Measurements from ENCODE around the gene TMEM222.
"Not testable (repeated sequence)": the region's sequence is repeated elsewhere in the genome, so short reads cannot be mapped to it uniquely, and the experiment has no call there.

The TMEM222 gene, protein sequence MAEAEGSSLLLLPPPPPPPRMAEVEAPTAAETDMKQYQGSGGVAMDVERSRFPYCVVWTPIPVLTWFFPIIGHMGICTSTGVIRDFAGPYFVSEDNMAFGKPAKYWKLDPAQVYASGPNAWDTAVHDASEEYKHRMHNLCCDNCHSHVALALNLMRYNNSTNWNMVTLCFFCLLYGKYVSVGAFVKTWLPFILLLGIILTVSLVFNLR
- total RNA-seq: 18.1 to 41.5 (median 38.0) reads per million in 3 experiments

DNA sequence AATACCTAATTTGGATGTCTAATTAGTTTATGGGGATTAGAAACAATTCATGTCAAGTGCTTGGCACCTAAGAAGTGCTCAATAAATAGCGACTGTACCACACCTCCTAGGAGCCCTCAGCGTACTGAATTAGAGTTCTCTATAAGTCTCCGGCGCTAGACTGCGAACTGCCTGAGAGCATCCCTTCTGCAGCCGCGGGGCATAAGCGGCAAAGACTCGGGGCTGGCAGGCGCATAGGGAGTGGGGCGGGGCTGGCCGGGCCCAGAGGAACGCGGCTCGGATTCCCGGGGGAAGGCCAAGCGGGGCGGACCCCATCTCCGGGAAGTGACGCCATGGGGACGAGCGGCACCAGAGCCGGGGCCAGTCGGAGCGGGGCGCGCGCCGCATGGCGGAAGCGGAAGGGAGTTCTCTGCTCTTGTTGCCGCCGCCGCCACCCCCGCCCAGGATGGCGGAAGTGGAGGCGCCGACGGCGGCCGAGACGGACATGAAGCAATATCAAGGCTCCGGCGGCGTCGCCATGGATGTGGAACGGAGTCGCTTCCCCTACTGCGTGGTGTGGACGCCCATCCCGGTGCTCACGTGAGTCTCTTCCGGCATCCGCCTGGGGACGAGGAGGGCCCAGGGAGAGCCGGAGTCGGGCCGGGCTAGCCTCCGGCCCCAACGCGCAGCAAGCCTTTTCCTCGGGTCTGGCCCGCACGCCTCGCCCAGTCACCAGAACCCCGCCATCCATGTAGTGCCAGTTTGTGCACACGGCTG is at the start of gene TMEM222:
TMEM222 (plus strand) TSS at position 351 of the 756 bp plus-strand sequence; CDS start at position 386, 35 bp downstream.
- DNase-seq: peak; percentile 97

DNA sequence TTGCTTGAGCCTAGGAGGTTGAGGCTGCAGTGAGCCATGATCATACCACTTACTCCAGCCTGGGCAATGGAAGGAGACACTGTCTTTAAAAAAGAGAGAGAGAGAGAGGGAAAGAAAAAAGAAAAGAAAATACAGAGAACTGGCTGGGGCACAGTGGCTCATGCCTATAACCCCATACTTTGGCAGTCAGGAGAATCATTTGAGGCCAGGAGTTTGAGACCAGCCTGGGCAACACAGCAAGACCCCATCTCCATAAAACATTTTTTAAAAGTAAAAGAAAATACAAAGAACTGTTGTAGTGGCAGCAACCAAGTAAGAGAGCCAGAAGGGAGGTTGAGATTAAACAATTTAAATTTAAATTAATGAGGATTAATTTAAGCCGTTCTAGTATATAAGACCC is 47.8 kb upstream of the TMEM222 start:
- DNase-seq: no peak

DNA sequence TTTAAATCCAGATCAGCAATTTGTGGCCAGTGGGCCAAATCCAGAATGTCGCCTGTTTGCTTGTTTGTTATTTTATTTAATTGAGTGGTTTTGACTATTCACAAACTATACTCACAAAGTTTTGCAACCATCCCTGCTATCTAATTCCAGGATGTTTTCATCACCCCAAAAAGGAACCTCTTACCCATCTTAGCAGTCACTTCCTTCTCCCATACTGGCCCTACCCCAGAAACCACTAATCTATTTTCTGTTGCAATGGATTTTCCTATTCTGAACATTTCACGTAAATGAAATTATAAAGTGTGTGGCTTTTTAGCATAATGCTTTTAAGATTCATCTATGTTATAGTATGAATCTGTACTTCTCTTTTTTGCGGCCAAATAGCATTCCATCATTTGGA is 46.3 kb upstream of the TMEM222 start:
- no peak for DNase-seq

DNA sequence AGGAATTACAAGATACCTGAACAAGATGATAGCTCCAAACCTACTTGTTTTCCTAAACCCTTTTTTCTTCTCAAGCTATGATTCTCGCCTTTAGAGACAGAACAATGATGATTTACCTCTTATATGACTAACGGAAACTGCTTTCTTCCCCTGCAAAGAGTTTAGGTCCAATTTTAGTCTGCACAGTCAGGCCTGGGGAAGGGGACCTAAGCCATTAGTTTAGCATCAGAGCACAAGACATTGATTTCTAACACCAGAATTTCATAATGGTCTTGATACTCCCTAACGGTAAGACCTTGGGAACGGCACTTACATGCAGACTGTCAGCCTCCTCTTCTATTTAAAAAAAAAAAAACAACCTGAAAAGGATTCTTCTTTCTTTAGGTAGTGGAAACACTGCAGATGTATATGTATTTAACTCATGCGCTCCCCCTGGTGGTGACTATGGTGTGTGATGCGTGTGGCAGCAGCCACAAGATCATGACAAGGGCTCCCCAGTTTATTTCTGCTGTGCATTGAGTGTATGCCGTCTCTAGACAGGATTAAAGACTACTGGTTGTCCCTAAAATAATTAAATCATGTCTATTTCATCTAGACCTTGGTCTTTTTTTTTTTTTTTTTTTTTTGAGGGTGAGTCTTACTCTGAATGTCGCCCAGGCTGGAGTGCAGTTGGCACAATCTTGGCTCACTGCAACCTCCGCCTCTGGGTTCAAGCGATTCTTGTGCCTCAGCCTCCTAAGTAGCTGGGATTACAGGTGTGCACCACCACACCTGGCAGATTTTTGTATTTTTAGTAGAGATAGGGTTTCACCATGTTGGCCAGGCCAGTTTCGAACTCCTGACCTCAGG is 37.3 kb upstream of the TMEM222 start:
- DNase-seq: peak; percentile 74

DNA sequence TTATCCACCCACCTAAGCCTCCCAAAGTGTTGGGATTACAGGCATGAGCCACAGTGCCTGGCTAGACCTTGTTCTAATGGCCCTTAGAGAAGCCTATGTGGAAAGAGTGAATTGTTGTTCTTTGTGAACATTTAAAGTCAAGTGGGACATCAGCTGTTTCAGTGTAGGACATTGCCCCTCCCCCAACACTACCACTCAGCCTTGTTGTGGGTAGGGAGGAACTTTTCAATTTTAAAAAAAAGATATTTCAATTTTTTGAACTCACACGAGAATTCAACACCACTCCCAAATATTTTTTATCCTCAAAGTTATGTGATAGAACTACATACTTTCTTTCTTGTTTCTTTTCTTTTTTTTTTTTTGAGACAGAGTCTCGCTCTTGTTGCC is 36.7 kb upstream of the TMEM222 start:
- no peak for DNase-seq

DNA sequence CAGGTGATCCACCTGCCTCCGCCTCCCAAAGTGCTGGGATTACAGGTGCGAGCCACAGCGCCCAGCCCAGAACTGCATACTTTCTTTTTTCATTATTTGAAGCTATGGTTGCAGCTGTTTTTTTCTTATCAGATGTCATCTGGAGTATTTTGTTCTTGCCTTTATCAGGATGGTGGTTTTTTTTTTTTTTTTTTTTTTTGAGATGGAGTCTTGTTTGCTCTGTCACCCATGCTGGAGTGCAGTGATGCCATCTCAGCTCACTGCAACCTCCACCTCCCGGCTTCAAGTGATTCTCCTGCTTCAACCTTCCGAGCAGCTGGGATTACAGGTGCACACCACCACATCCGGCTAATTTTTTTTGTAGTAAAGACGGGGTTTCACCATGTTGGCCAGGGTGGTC is 36.1 kb upstream of the TMEM222 start:
- not testable (repeated sequence) for DNase-seq

DNA sequence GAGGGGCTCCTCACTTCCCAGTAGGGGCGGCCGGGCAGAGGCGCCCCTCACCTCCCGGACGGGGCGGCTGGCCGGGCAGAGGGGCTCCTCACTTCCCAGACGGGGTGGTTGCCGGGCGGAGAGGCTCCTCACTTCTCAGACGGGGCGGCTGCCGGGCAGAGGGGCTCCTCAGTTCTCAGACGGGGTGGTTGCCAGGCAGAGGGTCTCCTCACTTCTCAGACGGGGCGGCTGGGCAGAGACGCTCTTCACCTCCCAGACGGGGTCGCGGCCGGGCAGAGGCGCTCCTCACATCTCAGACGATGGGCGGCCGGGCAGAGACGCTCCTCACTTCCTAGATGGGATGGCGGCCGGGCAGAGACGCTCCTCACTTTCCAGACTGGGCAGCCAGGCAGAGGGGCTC is 32.8 kb upstream of the TMEM222 start:
- DNase-seq: not testable (repeated sequence)

DNA sequence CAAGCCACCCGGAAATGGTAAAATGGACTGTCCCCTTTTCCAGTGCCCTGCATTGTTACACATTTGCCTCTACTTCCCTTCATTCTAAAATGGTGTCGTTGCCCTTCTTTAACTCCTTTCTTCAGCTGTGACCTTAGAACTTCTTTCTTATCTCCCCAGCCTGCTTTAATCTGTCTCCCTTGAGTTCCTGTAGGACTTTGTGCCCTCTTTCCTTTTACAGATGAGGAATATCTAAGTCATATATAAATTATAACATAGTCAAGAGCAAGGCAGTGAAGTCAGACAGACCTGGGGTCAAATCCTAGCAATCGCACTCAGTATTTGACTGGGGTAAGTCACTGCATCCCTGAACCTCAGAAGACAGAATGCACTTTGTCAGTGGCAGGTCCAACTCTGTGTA is 31.4 kb upstream of the TMEM222 start:
- no peak for DNase-seq

DNA sequence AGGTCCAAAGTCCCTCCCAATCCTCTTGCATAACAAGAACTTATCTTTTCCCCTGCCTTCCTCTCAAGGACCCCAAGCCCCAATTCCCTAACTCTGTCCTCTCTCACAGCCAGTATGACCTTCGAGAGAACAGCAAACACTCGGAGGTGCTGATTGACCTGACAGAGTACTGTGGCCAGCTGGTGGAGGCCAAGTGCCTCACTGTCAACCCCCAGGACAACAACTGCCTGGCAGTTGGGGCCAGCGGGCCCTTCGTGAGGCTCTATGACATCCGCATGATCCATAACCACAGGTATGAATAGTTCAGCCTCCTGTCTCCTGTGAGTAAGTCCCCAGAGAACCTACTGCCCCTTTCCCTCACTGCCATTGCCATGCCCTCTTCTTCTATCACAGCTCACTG is 29.9 kb upstream of the TMEM222 start:
- DNase-seq: no peak

DNA sequence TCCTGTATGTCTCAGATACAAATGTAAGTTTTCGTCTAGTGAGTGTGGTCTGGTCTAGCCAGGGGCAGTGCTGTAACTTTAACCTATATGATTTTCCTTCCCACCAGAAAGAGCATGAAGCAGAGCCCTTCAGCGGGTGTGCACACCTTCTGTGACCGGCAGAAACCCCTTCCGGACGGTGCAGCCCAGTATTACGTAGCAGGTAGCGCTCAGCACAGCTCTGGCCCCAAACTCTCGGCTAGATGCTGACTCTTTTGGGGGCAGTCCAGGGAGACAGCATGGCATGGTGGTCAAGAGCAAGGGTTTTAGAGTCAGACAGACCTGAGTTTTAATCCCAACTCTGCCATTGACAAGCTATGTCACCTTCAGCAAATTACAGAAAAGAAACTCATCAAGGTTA is 28.0 kb upstream of the TMEM222 start:
- no peak for DNase-seq

DNA sequence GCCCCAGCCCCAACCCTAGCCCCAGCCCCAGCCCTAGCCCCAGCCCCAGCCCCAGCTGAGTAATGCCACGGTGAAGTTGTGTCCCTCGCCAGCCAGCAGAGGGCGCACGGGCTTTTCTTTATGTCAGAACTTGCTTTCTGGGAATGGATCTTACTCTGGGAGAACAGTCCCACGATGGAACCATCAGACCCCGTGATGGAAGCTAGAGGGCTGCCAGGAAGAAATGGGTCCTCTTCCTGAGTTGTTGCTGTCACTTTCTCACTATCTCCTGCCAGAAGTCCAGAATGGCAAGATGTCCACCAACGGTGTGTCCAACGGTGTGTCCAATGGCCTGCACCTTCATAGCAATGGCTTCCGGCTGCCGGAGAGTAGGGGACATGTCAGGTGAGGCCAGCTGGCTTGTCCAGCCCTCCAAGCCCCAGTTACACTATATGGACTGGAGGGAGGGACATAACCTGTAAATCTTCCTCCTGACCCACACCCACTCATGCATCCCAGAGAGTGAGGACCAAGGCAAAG is 25.1 kb upstream of the TMEM222 start:
- DNase-seq: peak; percentile 31

DNA sequence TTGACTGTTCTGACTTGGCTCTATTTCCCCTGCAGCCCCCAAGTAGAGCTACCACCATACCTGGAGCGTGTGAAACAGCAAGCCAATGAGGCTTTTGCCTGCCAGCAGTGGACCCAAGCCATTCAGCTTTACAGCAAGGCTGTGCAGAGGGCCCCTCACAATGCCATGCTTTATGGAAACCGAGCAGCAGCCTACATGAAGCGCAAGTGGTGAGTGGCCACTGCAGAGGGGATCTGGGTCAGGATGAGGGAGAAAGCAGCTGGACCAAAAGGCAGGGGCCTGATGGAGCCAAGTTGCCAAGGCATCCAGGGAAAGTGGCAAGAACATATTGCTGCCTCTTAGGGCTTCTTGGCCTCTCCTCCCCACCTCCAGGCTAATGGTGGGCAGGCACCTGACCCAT is 24.1 kb upstream of the TMEM222 start:
- no peak for DNase-seq

DNA sequence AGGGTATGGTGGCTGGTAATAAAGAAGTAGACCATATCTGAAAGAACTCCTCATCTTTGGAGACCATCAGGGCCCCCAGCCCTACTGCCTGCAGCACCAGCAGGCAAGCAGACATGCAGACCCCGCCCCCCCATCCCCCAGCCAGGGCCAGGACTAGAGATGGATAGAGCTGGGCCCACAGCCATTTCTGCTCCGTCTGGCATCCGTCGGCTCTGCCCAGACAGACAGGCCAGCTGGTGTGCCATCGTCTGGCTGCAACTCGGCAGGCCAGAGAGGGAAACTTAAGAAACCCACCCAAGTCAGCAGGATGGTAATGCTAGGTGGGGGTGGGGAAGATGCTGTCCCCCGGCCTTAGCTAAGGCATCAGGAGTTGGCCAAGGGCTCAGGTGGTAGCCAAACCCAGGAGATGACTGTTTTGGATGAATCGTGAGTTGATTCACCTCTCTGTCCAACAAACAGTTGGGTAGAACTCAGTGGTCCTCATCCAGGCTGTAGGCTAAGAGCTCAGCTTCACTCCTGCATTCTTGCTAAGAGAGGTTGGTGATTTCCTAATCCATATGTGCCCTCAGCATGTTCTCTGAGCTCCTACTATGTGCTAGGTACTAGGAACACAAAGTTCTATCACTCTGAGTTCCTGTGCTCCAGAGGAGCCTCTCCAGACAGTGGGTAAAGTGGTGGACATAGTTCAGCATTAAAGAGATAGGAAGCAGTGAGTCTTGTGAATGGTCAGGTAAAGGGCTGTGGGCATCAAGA is 23.2 kb upstream of the TMEM222 start:
- DNase-seq: no peak

DNA sequence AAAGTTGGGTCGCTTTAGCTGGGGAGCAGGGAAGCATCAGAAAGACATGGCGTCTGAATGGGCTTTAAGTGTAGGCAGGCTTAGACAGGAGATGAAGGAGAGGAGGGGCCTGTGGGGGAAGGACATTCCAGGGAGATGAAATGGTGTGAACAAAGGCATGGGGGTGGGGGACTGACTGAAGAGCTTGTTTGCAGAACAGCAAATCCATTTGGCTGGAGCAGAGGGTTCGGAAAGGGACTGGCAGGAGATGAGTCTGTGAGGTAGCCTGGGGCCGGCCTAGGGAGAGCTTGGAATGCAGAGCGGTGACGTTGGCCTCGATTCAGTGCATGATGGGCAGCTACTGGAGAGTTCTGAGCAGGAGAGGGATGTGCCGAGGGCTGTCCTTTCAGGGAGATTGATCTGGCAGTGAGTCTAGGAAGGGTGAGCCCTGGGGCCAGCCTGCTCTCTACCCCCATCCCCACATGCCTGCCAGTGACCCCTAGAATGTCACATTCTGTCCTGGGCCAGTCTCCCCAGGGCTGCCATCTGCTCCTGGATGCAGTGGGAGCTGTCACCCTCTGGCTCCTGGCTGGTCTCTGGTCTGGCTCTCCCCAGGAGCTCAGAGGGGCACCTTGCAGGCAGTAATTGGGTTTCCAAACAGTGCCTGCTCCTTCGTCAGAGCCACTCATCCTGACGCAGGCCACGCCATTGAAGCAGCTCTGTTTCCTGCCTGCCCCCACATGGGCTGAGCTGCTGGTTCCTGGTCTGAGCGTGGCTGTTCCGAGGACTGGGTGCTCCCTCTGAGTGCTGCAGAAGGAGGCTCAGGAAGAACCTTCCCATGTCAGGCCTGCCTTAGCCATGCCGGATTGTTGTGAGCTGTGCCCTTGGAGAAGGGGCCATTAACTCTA is 22.3 kb upstream of the TMEM222 start:
- DNase-seq: no peak

DNA sequence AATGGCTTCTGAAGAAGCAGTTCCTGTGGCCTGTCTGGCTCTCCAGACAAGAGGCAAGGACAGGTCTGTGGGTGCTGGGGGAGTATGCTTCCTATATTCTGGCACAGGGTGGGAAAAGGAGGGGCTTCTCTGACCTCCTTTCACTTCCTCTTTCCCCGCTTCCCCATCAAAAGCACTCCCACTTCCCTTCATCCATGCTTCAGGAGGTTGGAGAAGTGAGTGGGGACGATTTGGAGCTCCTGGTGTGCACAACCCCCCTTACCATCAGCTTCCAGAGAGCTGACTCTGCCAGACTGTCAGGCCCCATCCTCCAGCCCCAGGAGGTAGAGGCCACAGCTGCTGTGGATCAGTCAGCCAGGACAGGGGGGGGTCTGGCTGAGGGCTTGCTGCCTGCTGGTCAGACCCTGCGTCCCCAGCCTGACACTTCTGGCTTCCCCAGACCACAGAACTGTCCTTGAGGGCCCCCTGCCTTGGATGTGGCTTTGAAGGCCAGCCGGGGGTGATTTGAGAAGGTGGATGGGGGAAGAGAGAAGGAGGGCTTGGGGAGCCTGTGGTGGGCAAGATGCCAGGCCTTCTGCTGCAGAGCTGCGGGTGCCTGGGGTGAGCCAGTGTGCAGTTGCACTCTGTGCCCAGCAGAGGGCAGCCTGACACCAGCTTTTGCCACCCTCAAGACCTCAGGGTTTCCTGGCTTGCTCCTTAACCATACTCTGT is 21.5 kb upstream of the TMEM222 start:
- DNase-seq: peak; percentile 73

DNA sequence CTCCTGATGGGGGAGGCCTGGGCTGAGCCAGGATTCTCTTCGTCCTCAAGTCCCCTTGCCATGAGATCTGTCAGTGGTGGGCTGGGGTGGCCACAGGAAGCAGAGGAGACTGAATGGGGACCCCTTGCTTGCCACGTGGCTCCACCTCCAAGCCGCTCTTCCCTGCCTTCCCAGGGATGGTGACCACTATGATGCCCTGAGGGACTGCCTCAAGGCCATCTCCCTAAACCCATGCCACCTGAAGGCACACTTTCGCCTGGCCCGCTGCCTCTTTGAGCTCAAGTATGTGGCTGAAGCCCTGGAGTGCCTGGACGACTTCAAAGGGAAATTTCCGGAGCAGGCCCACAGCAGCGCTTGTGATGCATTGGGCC is 20.9 kb upstream of the TMEM222 start:
- DNase-seq: no peak

DNA sequence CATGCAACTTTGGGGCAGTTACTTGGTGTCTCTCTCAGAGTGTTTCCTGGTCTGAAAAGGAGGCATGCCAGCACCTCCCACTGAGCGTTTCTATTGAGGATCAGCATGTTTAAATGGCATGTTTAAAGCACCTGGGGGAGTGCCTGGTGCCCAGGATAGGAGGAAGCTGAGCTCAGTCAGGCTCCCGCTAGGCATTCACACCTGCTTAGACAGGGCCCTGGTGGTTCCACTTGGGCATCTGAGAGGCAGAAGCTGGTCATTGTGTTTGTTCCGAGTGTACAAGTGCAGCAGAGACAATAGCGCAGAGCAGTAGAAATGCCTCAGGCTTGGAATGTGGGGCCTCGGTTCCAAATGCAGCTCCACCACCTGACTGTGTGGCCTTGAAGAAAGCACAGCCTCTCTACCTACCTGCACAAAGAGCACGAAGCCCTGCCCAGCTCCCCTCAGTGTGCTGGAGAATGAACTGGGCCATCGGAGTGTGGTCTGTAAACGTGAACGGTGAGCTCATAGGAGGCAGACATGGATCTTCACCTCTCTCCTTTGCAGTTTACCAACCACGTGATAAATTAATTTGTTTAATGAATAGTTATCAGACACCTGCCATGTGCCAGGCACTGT is 20.3 kb upstream of the TMEM222 start:
- no peak for DNase-seq

DNA sequence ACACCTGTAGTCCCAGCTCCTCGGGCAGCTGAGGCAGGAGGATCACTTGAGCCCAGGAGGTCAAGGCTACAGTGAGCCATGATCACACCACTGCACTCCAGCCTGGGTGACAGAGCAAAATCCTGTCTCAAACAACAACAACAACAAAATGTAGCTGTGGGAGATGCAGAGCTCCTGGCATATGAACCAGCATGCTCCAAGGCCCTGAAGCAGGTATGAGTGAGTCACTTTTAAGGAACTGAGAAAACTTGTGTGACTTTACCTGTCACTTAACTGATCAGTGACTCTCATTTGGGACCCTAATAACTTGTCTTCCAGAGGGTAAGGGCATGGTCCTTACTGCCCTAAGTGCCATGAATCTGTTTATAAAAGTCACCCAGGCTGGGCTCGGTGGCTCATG is 19.4 kb upstream of the TMEM222 start:
- no peak for DNase-seq

DNA sequence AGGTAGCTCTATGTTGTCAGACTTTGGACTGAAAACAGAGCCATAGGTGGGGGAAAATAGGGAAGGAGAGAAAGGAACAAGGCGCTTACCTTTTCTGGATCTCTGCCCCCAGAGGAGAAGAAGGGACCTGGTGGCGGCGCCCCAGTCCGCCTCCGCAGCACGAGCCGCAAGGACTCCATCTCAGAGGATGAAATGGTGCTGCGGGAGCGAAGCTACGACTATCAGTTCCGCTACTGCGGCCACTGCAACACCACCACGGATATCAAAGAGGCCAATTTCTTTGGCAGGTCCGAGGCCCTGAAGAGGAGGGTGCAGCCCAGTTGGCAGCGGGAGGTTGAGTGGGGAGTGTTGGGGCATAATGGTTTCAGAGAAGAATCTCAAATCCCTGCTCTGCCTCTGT is 18.5 kb upstream of the TMEM222 start:
- DNase-seq: no peak

DNA sequence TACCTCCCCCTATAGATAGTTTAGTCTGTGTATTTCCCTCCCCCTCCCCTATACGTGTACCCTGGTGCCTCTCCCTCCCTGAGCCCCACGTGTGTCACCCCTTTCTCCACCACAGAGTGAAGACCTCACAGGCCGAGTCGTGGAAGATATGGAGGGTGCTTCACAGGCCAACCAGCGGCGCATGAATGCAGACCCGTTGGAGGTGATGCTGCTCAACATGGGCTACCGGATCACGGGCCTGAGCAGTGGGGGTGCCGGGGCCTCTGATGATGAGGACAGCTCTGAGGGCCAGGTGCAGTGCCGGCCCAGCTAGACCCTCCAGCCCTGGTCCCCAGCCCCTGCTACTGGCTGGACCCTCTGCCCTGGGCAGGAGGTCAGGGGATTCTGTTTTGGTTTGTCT is 15.9 kb upstream of the TMEM222 start:
- DNase-seq: no peak
